ENCODE data around the gene ARVCF.

DNA sequence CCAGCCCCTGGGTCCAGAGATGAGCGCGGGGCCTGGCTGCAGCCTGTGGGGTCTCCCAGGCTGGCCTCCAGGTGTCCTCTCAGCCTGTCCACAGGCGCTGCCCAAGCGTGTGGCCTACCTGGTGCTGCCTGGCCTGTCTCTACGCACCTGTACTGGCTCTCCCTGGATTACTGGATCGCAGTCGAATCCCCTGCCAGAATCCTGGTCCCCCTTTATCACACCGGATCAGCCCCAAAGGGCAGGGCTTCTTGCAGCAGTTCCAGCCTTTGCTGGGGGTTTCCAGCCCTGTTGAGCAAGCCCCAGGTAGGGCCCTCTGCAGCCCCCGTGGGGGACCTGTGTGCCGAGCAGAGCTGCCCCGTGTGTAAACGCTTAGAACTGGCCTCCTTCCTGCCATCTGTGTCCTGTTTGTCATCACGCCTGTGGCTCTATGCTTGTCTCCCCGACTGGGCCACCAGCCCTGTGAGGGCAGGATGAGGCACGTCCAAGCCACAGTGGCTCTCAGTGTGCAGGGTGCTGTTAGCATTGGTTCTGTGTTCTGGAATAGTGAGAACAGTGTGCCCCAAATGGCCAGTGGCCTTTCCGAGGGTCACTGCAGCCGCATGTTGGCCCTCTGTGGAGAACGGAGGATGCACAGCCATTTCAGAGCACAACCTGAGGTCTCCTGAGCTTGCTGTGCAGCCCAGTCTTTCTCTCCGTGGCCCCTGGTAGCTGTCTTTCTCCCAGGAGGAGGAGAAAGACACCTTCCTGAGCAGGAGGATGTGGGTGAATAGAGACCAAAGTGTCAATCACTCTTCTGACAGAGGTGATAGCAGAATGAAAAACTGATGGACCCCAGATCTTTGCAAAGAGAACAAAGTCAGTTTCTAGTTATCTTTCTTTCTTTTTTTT lies 61.1 kb downstream of the ARVCF start:
- TF ChIP-seq, protein P1, sequence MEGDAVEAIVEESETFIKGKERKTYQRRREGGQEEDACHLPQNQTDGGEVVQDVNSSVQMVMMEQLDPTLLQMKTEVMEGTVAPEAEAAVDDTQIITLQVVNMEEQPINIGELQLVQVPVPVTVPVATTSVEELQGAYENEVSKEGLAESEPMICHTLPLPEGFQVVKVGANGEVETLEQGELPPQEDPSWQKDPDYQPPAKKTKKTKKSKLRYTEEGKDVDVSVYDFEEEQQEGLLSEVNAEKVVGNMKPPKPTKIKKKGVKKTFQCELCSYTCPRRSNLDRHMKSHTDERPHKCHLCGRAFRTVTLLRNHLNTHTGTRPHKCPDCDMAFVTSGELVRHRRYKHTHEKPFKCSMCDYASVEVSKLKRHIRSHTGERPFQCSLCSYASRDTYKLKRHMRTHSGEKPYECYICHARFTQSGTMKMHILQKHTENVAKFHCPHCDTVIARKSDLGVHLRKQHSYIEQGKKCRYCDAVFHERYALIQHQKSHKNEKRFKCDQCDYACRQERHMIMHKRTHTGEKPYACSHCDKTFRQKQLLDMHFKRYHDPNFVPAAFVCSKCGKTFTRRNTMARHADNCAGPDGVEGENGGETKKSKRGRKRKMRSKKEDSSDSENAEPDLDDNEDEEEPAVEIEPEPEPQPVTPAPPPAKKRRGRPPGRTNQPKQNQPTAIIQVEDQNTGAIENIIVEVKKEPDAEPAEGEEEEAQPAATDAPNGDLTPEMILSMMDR (IDR thresholded peaks at IDR 0.05): no peak
- no peak for TF ChIP-seq EZH2 (IDR thresholded peaks at IDR 0.05; ENCODE audit: borderline replicate concordance, insufficient read depth, low read depth, low read length, poor library complexity, severe bottlenecking)

Data from B cell (primary cell).